GM12872 (cell line): ENCODE results near the gene ERH.

Experiments
- CTCF ChIP-seq: IDR thresholded peaks from 3 replicates; pipeline ENCODE4 v1.5.1; 2011; ENCODE audit warnings: low read depth, mild to moderate bottlenecking, low read length, moderate library complexity; ENCODE audit not compliant: insufficient read depth

The ERH gene

GRCh38 chr14:69360438-69361108 is 37.5 kb downstream of the ERH start:
- no peak for TF ChIP-seq CTCF

- TF ChIP-seq CTCF: no peak
Observed at GRCh38 chr14:69358966-69359365, 39.1 kb downstream of the ERH start.

DNA sequence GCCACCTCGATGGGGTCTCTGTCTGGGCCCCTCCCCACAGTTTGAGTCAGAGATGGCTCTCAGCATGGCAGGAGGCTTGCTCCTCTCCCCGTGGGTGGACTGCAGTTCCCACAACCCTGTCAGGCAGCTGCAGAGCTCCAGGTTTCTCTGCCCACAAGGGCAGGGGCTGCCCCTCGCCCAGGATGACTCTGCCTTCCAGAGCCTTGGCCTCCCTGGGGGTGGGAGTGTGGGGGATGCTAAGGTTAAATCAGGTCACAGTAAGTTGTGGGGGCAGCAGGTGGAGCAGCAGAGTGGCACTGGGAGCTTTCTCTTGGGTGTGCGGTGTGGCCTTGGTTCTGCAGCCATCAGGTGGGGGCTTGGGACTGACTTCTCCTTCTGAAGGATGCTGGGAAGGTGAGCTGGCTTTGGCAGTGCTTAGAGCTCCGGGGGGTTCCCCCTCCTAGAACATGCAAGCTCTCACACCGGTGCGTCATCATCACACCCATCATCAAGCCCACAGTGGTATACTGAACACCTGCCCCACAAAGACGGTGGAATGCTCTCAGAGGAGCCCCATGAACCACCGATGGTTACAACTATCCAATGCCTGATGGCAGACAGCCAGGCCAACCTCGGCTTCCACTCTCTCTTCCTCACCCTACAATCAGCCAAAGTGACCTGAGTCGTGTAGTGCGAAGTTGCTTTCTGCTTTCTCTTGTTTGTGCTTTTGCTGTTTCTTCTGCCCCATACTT is 39.7 kb downstream of the ERH start:
- no peak for TF ChIP-seq CTCF

- TF ChIP-seq CTCF: no peak
Observed at GRCh38 chr14:69357544-69358200, 40.4 kb downstream of the ERH start.

GRCh38 chr14:69356903-69357543 is 41.1 kb downstream of the ERH start:
- no peak for TF ChIP-seq CTCF

- TF ChIP-seq CTCF: no peak
Observed at GRCh38 chr14:69355607-69356281, 42.4 kb downstream of the ERH start.

GRCh38 chr14:69355154-69355597 is 42.9 kb downstream of the ERH start:
- no peak for TF ChIP-seq CTCF
